Transverse colon (tissue), 3 donors: Measurements from ENCODE around the gene ISLR.

Experiments used
- CTCF ChIP-seq, 5 experiments: fragments of 200-600 bp in 3 of 5; fragments of 450-650 bp in 2 of 5; sonication (generic) in 3 of 5; IDR thresholded peaks; 1 replicate in 2 of 5; 2 replicates in 3 of 5; pipeline ENCODE4 v1.5.1; 2016 to 2017; ENCODE audit warnings: antibody characterized with exemption in 5 of 5, inconsistent platforms in 3 of 5, mild to moderate bottlenecking in 2 of 5, moderate library complexity in 1 of 5
- POLR2A ChIP-seq: fragments of 450-650 bp; IDR thresholded peaks from one replicate; pipeline ENCODE4 v1.6.1; 2016; ENCODE audit warnings: antibody characterized with exemption, mild to moderate bottlenecking, moderate library complexity

GRCh38 chr15:74209997-74210671, 36.6 kb downstream of the ISLR start:
- TF ChIP-seq POLR2A (no peak), CTCF (IDR thresholded peaks at IDR 0.05) (no peak)
